Hematopoietic multipotent progenitor cell treated with erythropoietin and hydrocortisone succinate and interleukin-3 and kit ligand, for 8 days (in vitro differentiated cells): ENCODE data around the gene FALEC.

Source experiments
- DNase-seq: peaks from one replicate; pipeline ENCODE4 v3.0.0-alpha.2; 2015

Gene FALEC

GRCh38 chr1:150512846-150513245, 2.7 kb upstream of the FALEC start:
- DNase-seq = no peak

- peak; percentile 68 for DNase-seq
These were observed 2.2 kb upstream of the FALEC start for GRCh38 chr1:150513351-150513791.

- no peak for DNase-seq
These were observed 1.3 kb upstream of the FALEC start for GRCh38 chr1:150514260-150514659.

GRCh38 chr1:150514913-150515327, 632 bp upstream of the FALEC start:
- DNase-seq = no peak

- peak; percentile 15 for DNase-seq
These were observed 569 bp downstream of the FALEC start for GRCh38 chr1:150516050-150516591.

- peak; percentile 31 for DNase-seq
These were observed 1.1 kb downstream of the FALEC start for GRCh38 chr1:150516616-150517015.

GRCh38 chr1:150521196-150521968, 5.8 kb downstream of the FALEC start:
- no peak for DNase-seq

- no peak for DNase-seq
These were observed 9.8 kb downstream of the FALEC start for GRCh38 chr1:150525348-150525747.

GRCh38 chr1:150528196-150528595, 12.6 kb downstream of the FALEC start:
- no peak for DNase-seq

- no peak for DNase-seq
These were observed 13.5 kb downstream of the FALEC start for GRCh38 chr1:150529017-150529416.

- no peak for DNase-seq
These were observed 15.1 kb downstream of the FALEC start for GRCh38 chr1:150530491-150531159.

- no peak for DNase-seq
These were observed 17.3 kb downstream of the FALEC start for GRCh38 chr1:150532860-150533259.

GRCh38 chr1:150534002-150534401, 18.4 kb downstream of the FALEC start:
- DNase-seq = no peak

- DNase-seq = no peak
These were observed 20.1 kb downstream of the FALEC start for GRCh38 chr1:150535511-150536287.

GRCh38 chr1:150536836-150537731, 21.5 kb downstream of the FALEC start:
- no peak for DNase-seq

GRCh38 chr1:150537732-150538684, 22.5 kb downstream of the FALEC start:
- DNase-seq = no peak

GRCh38 chr1:150543500-150544143, 28.1 kb downstream of the FALEC start:
- DNase-seq = no peak

- no peak for DNase-seq
These were observed 28.7 kb downstream of the FALEC start for GRCh38 chr1:150544204-150544603.

- DNase-seq = peak; percentile 81
These were observed 30.0 kb downstream of the FALEC start for GRCh38 chr1:150545486-150546032.

- no peak for DNase-seq
These were observed 30.9 kb downstream of the FALEC start for GRCh38 chr1:150546294-150546937.
